Measurements from ENCODE around the gene AP4E1.

DNA sequence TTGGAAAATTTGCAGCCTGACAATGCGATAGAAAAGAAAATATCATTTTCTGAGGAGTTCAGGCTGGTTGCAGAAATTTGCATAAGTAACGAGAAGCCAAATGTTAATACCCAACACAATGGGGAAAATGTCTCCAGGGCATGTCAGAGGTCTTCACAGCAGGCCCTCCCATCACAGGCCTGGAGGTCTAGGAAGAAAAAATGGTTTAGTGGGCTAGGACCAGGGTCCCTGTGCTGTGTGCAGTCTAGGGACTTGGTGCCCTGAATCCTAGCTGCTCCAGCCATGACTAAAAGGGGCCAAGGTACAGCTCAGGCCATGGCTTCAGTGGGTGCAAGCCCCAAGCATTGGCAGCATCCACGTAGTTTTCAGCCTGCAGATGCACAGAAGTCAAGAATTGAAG is 14.5 kb upstream of the AP4E1 start:
- TF ChIP-seq, protein P1, sequence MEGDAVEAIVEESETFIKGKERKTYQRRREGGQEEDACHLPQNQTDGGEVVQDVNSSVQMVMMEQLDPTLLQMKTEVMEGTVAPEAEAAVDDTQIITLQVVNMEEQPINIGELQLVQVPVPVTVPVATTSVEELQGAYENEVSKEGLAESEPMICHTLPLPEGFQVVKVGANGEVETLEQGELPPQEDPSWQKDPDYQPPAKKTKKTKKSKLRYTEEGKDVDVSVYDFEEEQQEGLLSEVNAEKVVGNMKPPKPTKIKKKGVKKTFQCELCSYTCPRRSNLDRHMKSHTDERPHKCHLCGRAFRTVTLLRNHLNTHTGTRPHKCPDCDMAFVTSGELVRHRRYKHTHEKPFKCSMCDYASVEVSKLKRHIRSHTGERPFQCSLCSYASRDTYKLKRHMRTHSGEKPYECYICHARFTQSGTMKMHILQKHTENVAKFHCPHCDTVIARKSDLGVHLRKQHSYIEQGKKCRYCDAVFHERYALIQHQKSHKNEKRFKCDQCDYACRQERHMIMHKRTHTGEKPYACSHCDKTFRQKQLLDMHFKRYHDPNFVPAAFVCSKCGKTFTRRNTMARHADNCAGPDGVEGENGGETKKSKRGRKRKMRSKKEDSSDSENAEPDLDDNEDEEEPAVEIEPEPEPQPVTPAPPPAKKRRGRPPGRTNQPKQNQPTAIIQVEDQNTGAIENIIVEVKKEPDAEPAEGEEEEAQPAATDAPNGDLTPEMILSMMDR (IDR thresholded peaks at IDR 0.05): no peak
- TF ChIP-seq POLR2AphosphoS5 (IDR thresholded peaks at IDR 0.05) (no peak), POLR2A (IDR thresholded peaks at IDR 0.05) (no peak)

All from breast epithelium (tissue), 3 donors.